ENCODE measurements around the gene ENO2. TPM values are rescaled to one million over a fixed set of nuclear protein-coding genes. Genes with fewer than 3 reads are reported as not detected.

The ENO2 gene
- total and polyA plus RNA-seq, 4 donors = 1.1 to 3.1 (median 1.4) TPM

GRCh38 chr12:6937481-6938352 lies 23.3 kb downstream of the ENO2 start:
- H3K27me3 ChIP-seq (ENCODE audit: control insufficient read depth in 4 of 4, insufficient read depth in 4 of 4, low read length in 3 of 4) = no peaks in the 10 kb centered on the region
- peak; percentile 91 for DNase-seq (ENCODE audit: low spot score)
- peaks cover 0 to 14% (median 7%) of the 10 kb centered on the region in 4 donors for H3K36me3 ChIP-seq (ENCODE audit: control insufficient read depth in 4 of 4, insufficient read depth in 3 of 4, low read depth in 1 of 4, low read length in 3 of 4)
- WGBS = under 1% methylated on average over 80 of the region's 80 CpGs
- H3K4me1 ChIP-seq (ENCODE audit: control insufficient read depth in 4 of 4, insufficient read depth in 4 of 4, low read length in 3 of 4) = peaks cover 11 to 36% (median 19%) of the 10 kb centered on the region in 4 donors
- H3K9ac ChIP-seq (ENCODE audit: low read depth in 1 of 2, low read length in 2 of 2) = peak overlapping the region; percentile 77 to 91
- peak overlapping the region; percentile 91 to 96 for H3K27ac ChIP-seq (ENCODE audit: low read depth in 1 of 2, low read length in 2 of 2)
- TF ChIP-seq RXRA (IDR thresholded peaks at IDR 0.05) = peak; percentile 44 to 46
- TF ChIP-seq HNF4A (conservative IDR thresholded peaks at IDR 0.05) = peak in 1 of 2 donors; percentile 29
- TF ChIP-seq YY1 (IDR thresholded peaks at IDR 0.05) = peak; percentile 93
- peak in 1 of 2 donors; percentile 52 for TF ChIP-seq JUND (IDR thresholded peaks at IDR 0.05)
- peak; percentile 77 to 87 for TF ChIP-seq RAD21 (IDR thresholded peaks at IDR 0.05)
- TF ChIP-seq FOXA2 (IDR thresholded peaks at IDR 0.05) = peak; percentile 55
- peak in 1 of 2 donors; percentile 92 for TF ChIP-seq GABPA (IDR thresholded peaks at IDR 0.05 in 1 of 2, conservative IDR thresholded peaks at IDR 0.05 in 1 of 2)
- no peak for TF ChIP-seq TAF1 (conservative IDR thresholded peaks at IDR 0.05)
- no peak for TF ChIP-seq HNF4G (IDR thresholded peaks at IDR 0.05)
- peak; percentile 73 for TF ChIP-seq SP1 (IDR thresholded peaks at IDR 0.05)
- peak; percentile 80 for TF ChIP-seq MAX (IDR thresholded peaks at IDR 0.05)
- peak; percentile 98 for TF ChIP-seq ZBTB33 (IDR thresholded peaks at IDR 0.05)
- TF ChIP-seq CTCF (IDR thresholded peaks at IDR 0.05; ENCODE audit: low read depth, low read length, missing input control) = peak; percentile 97
- TF ChIP-seq REST (IDR thresholded peaks at IDR 0.05) = peak; percentile 87
- TF ChIP-seq ATF3 (IDR thresholded peaks at IDR 0.05) = no peak
- TF ChIP-seq FOXA1 (IDR thresholded peaks at IDR 0.05) = peak; percentile 57
- peak; percentile 22 to 90 for TF ChIP-seq EGR1 (IDR thresholded peaks at IDR 0.05; ENCODE audit: low read depth in 2 of 2)
- no peak for TF ChIP-seq NR2F2 (IDR thresholded peaks at IDR 0.05)
- peak overlapping the region; percentile 60 to 70 (median 66) for H3K4me3 ChIP-seq (ENCODE audit: low read depth in 1 of 3, low read length in 3 of 3)
- no peaks in the 10 kb centered on the region for H3K9me3 ChIP-seq (ENCODE audit: control insufficient read depth in 4 of 4, low read length in 3 of 4)
